Heart right ventricle (tissue), 16 donors: ENCODE results near the gene EFCAB11. TPM values are rescaled to one million over a fixed set of nuclear protein-coding genes. Genes with fewer than 3 reads are reported as not detected.

ENCODE experiments used
- ATAC-seq, 8 donors: fragments of 200-7000 bp; cut with Tn5 transposase; one replicate each; pipeline ENCODE4 v1.9.1; 2020; ENCODE audit warnings: mild to moderate bottlenecking in 8 of 8, moderate library complexity in 8 of 8, moderate number of reproducible peaks in 1 of 8
- DNase-seq, 2 donors: peaks; one replicate each; pipeline ENCODE4 v3.0.0-alpha.2; 2020
- H3K27ac ChIP-seq, 10 donors: fragments of 200-600 bp; sonication (generic) in 2 of 10; one replicate each; pipeline versions ENCODE4 v1.5.0 to v1.8.0; 2020 to 2022; ENCODE audit warnings: mild to moderate bottlenecking in 3 of 10
- H3K27me3 ChIP-seq, 7 donors: fragments of 200-600 bp; one replicate each; pipeline ENCODE4 v1.8.0; 2021 to 2022; ENCODE audit warnings: mild to moderate bottlenecking in 2 of 7
- H3K36me3 ChIP-seq, 9 donors: fragments of 200-600 bp; sonication (generic) in 1 of 9; one replicate each; pipeline versions ENCODE4 v1.5.0 to v1.8.0; 2020 to 2022; ENCODE audit warnings: mild to moderate bottlenecking in 2 of 9
- H3K4me1 ChIP-seq, 9 donors: fragments of 200-600 bp; sonication (generic) in 1 of 9; one replicate each; pipeline versions ENCODE4 v1.5.0 to v1.8.0; 2020 to 2022; ENCODE audit warnings: mild to moderate bottlenecking in 4 of 9
- H3K4me3 ChIP-seq, 10 donors: fragments of 200-600 bp; sonication (generic) in 2 of 10; one replicate each; pipeline versions ENCODE4 v1.5.0 to v1.8.0; 2020 to 2022; ENCODE audit warnings: mild to moderate bottlenecking in 7 of 10, moderate library complexity in 2 of 10
- H3K9me3 ChIP-seq, 11 donors: fragments of 200-600 bp in 10 of 11; sonication (generic) in 2 of 11; one replicate each; pipeline versions ENCODE4 v1.5.0 to v1.8.0; 2013 to 2022; ENCODE audit warnings: mild to moderate bottlenecking in 2 of 11, control low read depth in 1 of 11, moderate library complexity in 1 of 11
- CTCF ChIP-seq, 9 donors: fragments of 200-600 bp; sonication (generic) in 2 of 9; IDR thresholded peaks; one replicate each; pipeline versions ENCODE4 v1.5.0 to v1.8.0; 2021 to 2022; ENCODE audit warnings: antibody characterized with exemption in 9 of 9, mild to moderate bottlenecking in 5 of 9, moderate library complexity in 1 of 9
- WGBS, 2 donors: extraction: QIAGEN DNeasy Blood & Tissue Kit; methylation state at CpG; one replicate each; pipeline ENCODE4 v1.1.7; 2013; ENCODE audit warnings: inconsistent platforms in 1 of 2; 5-methylcytosine and 5-hydroxymethylcytosine counted together
- intact Hi-C, 10 donors: fragments of 100-400 bp; cut with DNase I; formaldehyde crosslinking; loops; one replicate each; pipeline versions ENCODE4 v1.11.1 to v1.14.2; 2022
- polyA plus RNA-seq, 2 donors: library from polyadenylated mRNA; stranded (reverse); fragments of 200-250 nt; gene quantifications; one replicate each; pipeline ENCODE4 v1.2.3, GENCODE V29; 2013
- total RNA-seq, 10 donors: library from RNA; stranded (reverse); fragmentation: NEBNext Ultra II Directional in 3 of 10; extraction: Animal tissue kit (Norgen Biotek cat#: 25700) in 3 of 10; gene quantifications; one replicate each; pipeline versions ENCODE4 v1.2.1 to v1.2.4, GENCODE V29; 2021 to 2023
- donor health status: Arrhythmogenic right ventricular cardiomyopathy.
- donor health status: ischemic (EF 13 %, LVEDD 7.1; RV severe dilation, severe dysfunction).
- donor health status: healthy with polysubstance abuse.
- donor health status: DM: no; HTN: yes; CAD: no.
- donor health status: DM: no; HTN: no; CAD: no.
- donor health status: ischemic (EF 25% LVEDD 6.9; RV normal size, moderate dysfunction).
- donor health status: ischemic (EF 25% LVEDD 5.7; RV mildly dilated, moderate dysfunction).
- donor health status: healthy.
- donor health status: DM: yes; HTN: yes; CAD: no.
- donor health status: Ischemic cardiomyopathy.
- donor health status: ischemic (EF 35%, LVEDD 5.7; RV mildly dilated, moderate dysfunction).
- donor health status: nonischemic (EF 11% LVEDD 7.7; RV severe dilation, severe dysfunction).
- donor health status: DM: yes; HTN: yes; CAD: no.
- donor health status: PGD.
- donor health status: ischemic (EF 29% LVEDD 5.4; RV normal size, mild dysfunction).
- donor health status: nonischemic (EF 23%, LVEDD 6.1; RV moderate dilation, normal function).

The EFCAB11 gene
- total and polyA plus RNA-seq, 12 donors: 0.95 to 6.7 (median 3.4) TPM

- DNase-seq: no peak
- TF ChIP-seq CTCF (IDR thresholded peaks at IDR 0.05): no peak
- no peak overlapping the region for H3K4me3 ChIP-seq
- H3K27ac ChIP-seq: no peak overlapping the region
- no peaks in the 10 kb centered on the region for H3K9me3 ChIP-seq
- H3K27me3 ChIP-seq: no peaks in the 10 kb centered on the region
- no peaks in the 10 kb centered on the region for H3K4me1 ChIP-seq
- WGBS, 2 donors: 92 to 96% methylated on average over 1 of the region's 1 CpG
- peaks cover 0 to 89% (median 18%) of the 10 kb centered on the region in 9 donors for H3K36me3 ChIP-seq
- no peak for ATAC-seq
- intact Hi-C loops: no loop called here
These were observed 42.4 kb upstream of the EFCAB11 start for GRCh38 chr14:89996963-89997362.

DNA sequence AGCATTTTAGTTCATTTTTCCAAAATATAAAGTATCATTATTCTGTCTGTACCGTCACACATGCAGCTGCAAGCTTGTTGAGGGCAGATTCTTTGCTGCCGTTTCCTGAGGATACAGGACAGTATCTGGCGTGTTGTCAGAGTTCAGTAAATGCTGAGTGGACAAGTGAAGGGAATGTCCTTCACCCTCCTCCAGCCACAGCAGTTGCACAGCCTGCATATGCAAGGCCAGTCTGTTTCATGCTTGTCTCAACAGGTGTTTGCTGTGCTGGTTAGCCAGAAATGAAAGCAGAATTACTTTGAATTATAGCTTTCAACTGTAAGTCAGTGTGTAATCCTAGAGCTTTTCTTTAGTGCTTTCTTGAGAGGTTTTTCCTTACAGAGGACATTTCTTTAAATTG is 37.7 kb upstream of the EFCAB11 start:
- DNase-seq (no peak), ATAC-seq (no peak)
- H3K36me3 ChIP-seq: peaks cover 0 to 100% (median 17%) of the 10 kb centered on the region in 9 donors

DNA sequence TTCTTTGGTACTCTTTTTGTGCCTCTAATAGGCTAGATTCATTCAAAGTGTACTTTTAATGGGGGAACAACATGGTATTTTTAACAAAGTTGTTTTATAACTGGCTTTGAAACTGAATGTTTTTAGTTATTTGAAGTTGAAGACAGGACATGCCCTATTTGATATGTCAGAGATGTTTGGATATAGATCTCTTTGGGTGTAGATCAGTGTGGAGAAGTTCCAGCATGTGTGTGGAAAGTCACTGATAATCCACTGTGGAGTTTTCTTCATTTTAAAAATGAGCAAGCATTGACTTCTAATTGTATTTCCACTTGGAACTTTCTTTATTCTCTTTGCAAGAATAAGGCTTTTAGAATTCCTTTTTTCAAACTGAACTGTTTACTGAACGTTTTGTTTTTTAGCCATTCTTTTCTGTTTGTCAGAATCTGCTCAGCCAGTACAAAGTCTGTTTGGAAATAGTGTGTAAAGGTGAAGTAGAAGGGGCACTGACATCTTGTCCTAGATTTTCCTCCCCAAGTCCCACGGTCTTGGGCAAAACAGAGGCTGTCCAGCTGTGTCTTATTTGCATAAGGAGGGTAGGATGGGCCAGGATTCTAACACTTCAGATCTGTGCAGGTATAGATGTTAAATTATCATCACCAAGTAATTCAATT is 36.2 kb upstream of the EFCAB11 start:
- Histone ChIP-seq H3K27ac (no peak overlapping the region), H3K36me3 (peaks cover 0 to 99% (median 19%) of the 10 kb centered on the region in 9 donors), H3K4me1 (no peaks in the 10 kb centered on the region), H3K4me3 (no peak overlapping the region), H3K9me3 (no peaks in the 10 kb centered on the region), H3K27me3 (no peaks in the 10 kb centered on the region)
- 69 to 70% methylated on average over 2 of the region's 2 CpGs for WGBS, 2 donors
- ATAC-seq: no peak
- TF ChIP-seq CTCF (IDR thresholded peaks at IDR 0.05): no peak
- intact Hi-C loops: no loop called here
- DNase-seq: no peak

More for the DNA sequence above, 37.7 kb upstream of the EFCAB11 start:
- Histone ChIP-seq H3K9me3 (no peaks in the 10 kb centered on the region), H3K4me1 (no peaks in the 10 kb centered on the region), H3K27ac (no peak overlapping the region), H3K4me3 (no peak overlapping the region), H3K27me3 (no peaks in the 10 kb centered on the region)
- TF ChIP-seq CTCF (IDR thresholded peaks at IDR 0.05): no peak
- WGBS, 2 donors: 87 to 93% methylated on average over 3 of the region's 3 CpGs
- intact Hi-C loops: no loop called here

GRCh38 chr14:89990218-89990617 is 35.7 kb upstream of the EFCAB11 start:
- H3K36me3 ChIP-seq: peaks cover 0 to 99% (median 19%) of the 10 kb centered on the region in 9 donors
- no peak for DNase-seq
- 91 to 93% methylated on average over 5 of the region's 5 CpGs for WGBS, 2 donors

More at GRCh38 chr14:89990218-89990617, 35.7 kb upstream of the EFCAB11 start:
- Histone ChIP-seq H3K27ac (no peak overlapping the region), H3K27me3 (no peaks in the 10 kb centered on the region), H3K9me3 (no peaks in the 10 kb centered on the region), H3K4me1 (no peaks in the 10 kb centered on the region), H3K4me3 (no peak overlapping the region)
- ATAC-seq: no peak
- no peak for TF ChIP-seq CTCF (IDR thresholded peaks at IDR 0.05)
- intact Hi-C loops: no loop called here
